Osteoblast (primary cell): ENCODE measurements around the gene STARD5. TPM values are rescaled to one million over a fixed set of nuclear protein-coding genes. Genes with fewer than 3 reads are reported as not detected.
A peak's percentile ranks its signal among the peaks of the same experiment; 100 is the strongest.

Experiments
- DNase-seq: peaks from one replicate; pipeline ENCODE4 v3.0.0; 2011; ENCODE audit warnings: low spot score, mixed read lengths; ENCODE audit not compliant: insufficient read length; ENCODE audit errors: missing footprints
- H2AFZ ChIP-seq: 2 replicates; pipeline ENCODE4 v1.6.0; 2011; ENCODE audit warnings: mild to moderate bottlenecking, low read length
- H3K27ac ChIP-seq: 2 replicates; pipeline ENCODE4 v1.5.1; 2011; ENCODE audit warnings: mild to moderate bottlenecking, low read depth, low read length, moderate library complexity
- H3K27me3 ChIP-seq: 2 replicates; pipeline ENCODE4 v1.6.0; 2012; ENCODE audit warnings: mild to moderate bottlenecking, control low read depth, inconsistent platforms, low read length, moderate library complexity; ENCODE audit not compliant: insufficient read depth
- H3K36me3 ChIP-seq: 2 replicates; pipeline ENCODE4 v1.5.1; 2011; ENCODE audit warnings: mild to moderate bottlenecking, low read length, control low read depth, moderate library complexity; ENCODE audit not compliant: insufficient read depth
- H3K4me1 ChIP-seq: 2 replicates; pipeline ENCODE4 v1.5.1; 2011; ENCODE audit warnings: mild to moderate bottlenecking, low read length, control low read depth, moderate library complexity; ENCODE audit not compliant: insufficient read depth
- H3K4me2 ChIP-seq: 2 replicates; pipeline ENCODE4 v1.6.0; 2011; ENCODE audit warnings: mild to moderate bottlenecking, low read length; ENCODE audit not compliant: insufficient read depth
- H3K4me3 ChIP-seq: fragments of 200-600 bp; sonication (generic); 3 replicates; pipeline ENCODE4 v1.5.1; 2012; ENCODE audit warnings: mild to moderate bottlenecking, low read length, inconsistent platforms; ENCODE audit not compliant: insufficient read depth
- H3K79me2 ChIP-seq: 2 replicates; pipeline ENCODE4 v1.6.0; 2012; ENCODE audit warnings: mild to moderate bottlenecking, low read length, control low read depth, inconsistent platforms; ENCODE audit not compliant: insufficient read depth
- H3K9me3 ChIP-seq: 2 replicates; pipeline ENCODE4 v1.5.1; 2011; ENCODE audit warnings: low read depth, low read length, control low read depth
- H4K20me1 ChIP-seq: 2 replicates; pipeline ENCODE4 v1.6.0; 2012; ENCODE audit warnings: mild to moderate bottlenecking, low read length, control low read depth; ENCODE audit not compliant: insufficient read depth
- total RNA-seq: library from RNA; depleted of rRNA; stranded (reverse); fragments of >200 nt; gene quantifications from 2 replicates; pipeline ENCODE4 v1.2.3, GENCODE V29; 2012
- TF ChIP-seq, protein P1 (sequence below): IDR thresholded peaks from 2 replicates; pipeline ENCODE4 v1.5.1; 2011; ENCODE audit warnings: mild to moderate bottlenecking, low read depth, low read length, moderate library complexity; ENCODE audit errors: extremely low read depth

The STARD5 gene
- total RNA-seq, 1 donor, result 6.5 TPM

DNA sequence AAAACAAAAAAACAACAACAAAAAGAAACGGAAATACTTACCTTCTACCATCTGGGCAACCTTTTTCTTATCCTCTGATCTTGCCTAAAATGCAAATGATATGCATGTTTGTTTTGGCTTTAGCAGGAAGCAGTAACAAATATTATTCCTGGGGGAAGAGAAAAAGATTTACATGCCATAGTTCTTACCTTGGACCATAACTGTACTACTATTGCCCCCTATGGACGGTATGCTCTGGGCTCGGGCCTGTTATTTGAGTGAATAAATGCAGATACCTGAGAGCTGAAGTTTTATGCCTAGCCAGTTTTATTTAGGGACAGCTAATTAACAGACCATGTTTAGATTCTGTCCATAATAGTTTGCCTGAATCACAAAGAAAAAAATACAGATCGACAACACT, 12.6 kb upstream of the STARD5 start:
- no peaks in the 10 kb centered on the region for H4K20me1 ChIP-seq
- no peaks in the 10 kb centered on the region for H3K36me3 ChIP-seq
- TF ChIP-seq, protein P1, sequence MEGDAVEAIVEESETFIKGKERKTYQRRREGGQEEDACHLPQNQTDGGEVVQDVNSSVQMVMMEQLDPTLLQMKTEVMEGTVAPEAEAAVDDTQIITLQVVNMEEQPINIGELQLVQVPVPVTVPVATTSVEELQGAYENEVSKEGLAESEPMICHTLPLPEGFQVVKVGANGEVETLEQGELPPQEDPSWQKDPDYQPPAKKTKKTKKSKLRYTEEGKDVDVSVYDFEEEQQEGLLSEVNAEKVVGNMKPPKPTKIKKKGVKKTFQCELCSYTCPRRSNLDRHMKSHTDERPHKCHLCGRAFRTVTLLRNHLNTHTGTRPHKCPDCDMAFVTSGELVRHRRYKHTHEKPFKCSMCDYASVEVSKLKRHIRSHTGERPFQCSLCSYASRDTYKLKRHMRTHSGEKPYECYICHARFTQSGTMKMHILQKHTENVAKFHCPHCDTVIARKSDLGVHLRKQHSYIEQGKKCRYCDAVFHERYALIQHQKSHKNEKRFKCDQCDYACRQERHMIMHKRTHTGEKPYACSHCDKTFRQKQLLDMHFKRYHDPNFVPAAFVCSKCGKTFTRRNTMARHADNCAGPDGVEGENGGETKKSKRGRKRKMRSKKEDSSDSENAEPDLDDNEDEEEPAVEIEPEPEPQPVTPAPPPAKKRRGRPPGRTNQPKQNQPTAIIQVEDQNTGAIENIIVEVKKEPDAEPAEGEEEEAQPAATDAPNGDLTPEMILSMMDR, result peak; percentile 42
- H3K9me3 ChIP-seq, result no peaks in the 10 kb centered on the region
- no peak for DNase-seq
- H3K79me2 ChIP-seq, result no peaks in the 10 kb centered on the region
- H3K27me3 ChIP-seq, result no peaks in the 10 kb centered on the region
- H2AFZ ChIP-seq, result no peak overlapping the region
- no peak overlapping the region for H3K4me3 ChIP-seq
- no peak overlapping the region for H3K4me2 ChIP-seq
- H3K4me1 ChIP-seq, result peaks cover 33% of the 10 kb centered on the region
- no peak overlapping the region for H3K27ac ChIP-seq

DNA sequence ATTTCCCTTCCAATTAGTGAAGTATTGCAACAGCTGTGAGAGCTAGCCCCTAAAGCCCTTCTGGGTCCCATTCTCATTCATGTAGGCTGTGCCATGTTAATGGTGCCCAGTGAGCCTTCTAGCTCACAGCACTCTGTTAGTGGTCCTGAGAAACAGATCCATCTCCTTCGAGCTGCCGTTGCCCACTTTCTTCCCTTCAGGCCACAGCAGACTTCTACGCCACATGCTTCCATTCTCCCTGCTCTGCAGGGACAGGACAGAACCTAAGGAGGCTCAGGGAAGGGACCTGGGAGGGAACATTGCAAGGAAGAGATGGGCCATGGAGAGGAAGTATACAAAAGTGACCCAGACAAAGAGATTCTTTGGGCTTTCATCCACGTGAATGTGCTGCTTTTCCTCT, 11.7 kb upstream of the STARD5 start:
- H3K79me2 ChIP-seq, result no peaks in the 10 kb centered on the region
- H4K20me1 ChIP-seq, result no peaks in the 10 kb centered on the region
- H3K4me2 ChIP-seq, result no peak overlapping the region
- H3K27me3 ChIP-seq, result no peaks in the 10 kb centered on the region
- no peak overlapping the region for H3K27ac ChIP-seq
- H3K4me3 ChIP-seq, result no peak overlapping the region
- peaks cover 34% of the 10 kb centered on the region for H3K4me1 ChIP-seq
- TF ChIP-seq, protein P1, result no peak
- no peaks in the 10 kb centered on the region for H3K9me3 ChIP-seq
- DNase-seq, result no peak
- H3K36me3 ChIP-seq, result no peaks in the 10 kb centered on the region
- no peak overlapping the region for H2AFZ ChIP-seq

DNA sequence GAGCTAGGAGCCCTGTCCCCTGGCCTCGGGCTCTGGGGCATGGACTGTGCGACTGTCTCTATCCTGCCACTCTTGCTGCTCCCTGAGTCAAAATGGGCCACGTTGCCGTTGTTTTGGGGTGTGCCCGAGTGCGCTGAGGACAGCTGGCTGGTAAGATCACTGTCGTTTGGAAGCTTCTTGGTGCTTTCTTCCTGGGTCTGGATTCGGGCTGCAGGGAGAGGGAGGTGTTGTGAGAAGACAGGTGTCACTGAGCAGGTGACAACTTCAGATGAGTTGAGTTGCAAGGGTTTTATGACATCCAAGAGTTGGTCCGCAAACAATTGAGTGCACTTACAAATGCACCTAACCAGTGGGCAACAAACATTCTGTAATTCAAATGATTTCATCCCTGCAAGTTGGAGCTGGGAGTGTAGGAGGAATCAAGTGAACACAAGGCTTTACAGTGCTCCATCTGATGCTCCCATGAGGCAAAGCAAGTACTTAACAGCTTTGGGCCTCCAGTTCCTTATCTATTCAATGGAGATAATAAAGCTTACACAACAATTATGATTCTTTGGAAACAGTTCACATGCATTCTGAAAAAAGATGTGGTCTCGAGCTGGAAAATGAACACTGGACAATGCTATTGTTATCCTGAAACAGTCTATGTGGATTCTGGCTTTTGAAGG, 11.0 kb upstream of the STARD5 start:
- Histone ChIP-seq H3K79me2 (no peaks in the 10 kb centered on the region), H3K4me2 (no peak overlapping the region), H3K27ac (no peak overlapping the region), H3K4me1 (peaks cover 36% of the 10 kb centered on the region), H4K20me1 (no peaks in the 10 kb centered on the region), H3K36me3 (no peaks in the 10 kb centered on the region), H2AFZ (no peak overlapping the region), H3K4me3 (no peak overlapping the region), H3K27me3 (no peaks in the 10 kb centered on the region), H3K9me3 (no peaks in the 10 kb centered on the region)
- no peak for DNase-seq
- TF ChIP-seq, protein P1, result no peak

DNA sequence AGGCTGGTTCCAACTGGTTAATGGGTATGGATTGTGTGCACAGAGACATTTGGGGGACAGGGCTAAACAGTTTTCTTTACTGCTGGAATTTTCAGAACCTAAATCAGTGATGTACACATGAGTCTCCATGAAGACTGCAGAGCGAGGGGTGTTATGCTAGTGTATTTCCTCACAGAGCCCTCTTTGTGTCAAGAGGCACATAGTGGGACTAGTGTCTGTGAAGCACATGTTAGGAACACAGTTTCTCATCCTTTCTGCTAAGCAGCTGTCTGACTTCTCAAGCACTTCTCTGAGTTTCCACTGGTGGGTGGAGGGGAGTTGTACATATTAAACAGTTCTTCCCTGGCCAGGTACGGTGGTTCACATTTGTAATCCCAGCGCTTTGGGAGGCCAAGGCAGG, 9.4 kb upstream of the STARD5 start:
- H3K4me2 ChIP-seq, result no peak overlapping the region

More for the DNA sequence above, 9.4 kb upstream of the STARD5 start:
- Histone ChIP-seq H3K79me2 (no peaks in the 10 kb centered on the region), H2AFZ (no peak overlapping the region), H3K27me3 (no peaks in the 10 kb centered on the region), H3K4me3 (no peak overlapping the region), H4K20me1 (no peaks in the 10 kb centered on the region), H3K9me3 (no peaks in the 10 kb centered on the region), H3K36me3 (no peaks in the 10 kb centered on the region), H3K4me1 (peaks cover 23% of the 10 kb centered on the region), H3K27ac (no peak overlapping the region)
- TF ChIP-seq, protein P1, result no peak
- no peak for DNase-seq
